Stimulated activated CD4-positive, alpha-beta T cell treated with anti-CD3 and anti-CD28 coated beads, Interleukin-1b, Interleukin-23, amount 100 ng/mL, for 48 hours (primary cell): ENCODE data around the gene RPRD2.
"Not testable (repeated sequence)": the region's sequence is repeated elsewhere in the genome, so short reads cannot be mapped to it uniquely, and the experiment has no call there.

Experiments used
- DNase-seq: peaks from one replicate; pipeline ENCODE4 v3.0.0-alpha.2; 2020

RPRD2 gene

DNA sequence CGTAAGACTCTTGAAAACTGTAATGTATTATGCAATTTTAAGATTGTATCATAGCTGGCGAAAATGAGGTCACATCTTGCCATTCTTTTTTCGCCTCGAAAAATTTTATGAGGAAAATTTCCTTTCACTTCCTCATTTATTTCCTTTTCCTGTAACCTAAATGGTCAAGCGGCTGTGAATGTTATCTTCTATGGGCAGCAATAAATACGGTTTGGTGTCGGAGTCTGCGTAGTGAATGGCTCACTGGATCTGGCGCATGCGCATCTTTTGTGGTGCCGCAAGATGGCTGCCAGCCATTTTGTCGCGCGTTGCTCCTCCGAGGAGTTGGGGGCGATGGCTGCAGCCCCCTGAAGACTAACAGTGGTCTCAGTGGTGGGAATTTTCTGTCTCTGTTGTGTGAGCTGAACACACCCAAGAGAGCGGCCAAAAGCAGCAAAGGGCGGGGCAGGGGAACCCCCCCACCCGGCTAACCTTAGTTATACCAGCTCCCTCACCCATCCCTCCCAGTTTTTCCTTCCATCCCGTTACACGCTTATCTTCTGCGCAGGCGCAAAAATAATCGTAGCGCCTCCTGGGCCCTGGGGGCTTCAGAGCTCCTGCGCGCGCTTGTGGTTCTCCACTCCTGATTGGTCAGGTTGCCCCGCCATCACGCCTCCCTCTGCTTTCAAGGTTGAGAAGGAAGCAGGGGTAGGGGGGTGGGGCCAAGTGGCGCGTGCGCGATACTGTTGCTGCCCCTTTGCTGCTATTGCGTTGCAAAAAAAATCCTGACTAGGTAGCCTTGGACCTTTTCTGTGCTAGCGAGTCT lies at the start of gene RPRD2:
TSS of gene RPRD2 (plus strand) at position 722 of the 805 bp plus-strand sequence. CDS start 568 bp downstream, outside the sequence.
- peak; percentile 100 for DNase-seq

DNA sequence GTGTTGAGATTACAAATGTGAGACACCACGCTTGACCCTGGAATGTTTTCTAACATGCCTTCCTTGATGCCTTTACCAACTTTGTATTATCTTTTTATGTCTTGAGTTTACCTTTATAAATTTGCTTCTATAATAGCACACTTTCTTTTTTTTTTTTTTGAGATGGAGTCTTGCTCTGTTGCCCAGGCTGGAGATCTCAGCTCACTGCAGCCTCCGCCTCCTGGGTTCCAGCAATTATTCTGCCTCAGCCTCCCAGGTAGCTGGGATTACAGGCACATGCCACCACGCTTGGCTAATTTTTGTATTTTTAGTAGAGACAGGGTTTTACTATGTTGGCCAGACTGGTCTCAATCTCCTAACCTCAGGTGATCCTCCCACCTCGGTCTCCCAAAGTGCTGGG lies 49.3 kb upstream of the RPRD2 start:
- DNase-seq: not testable (repeated sequence)

DNA sequence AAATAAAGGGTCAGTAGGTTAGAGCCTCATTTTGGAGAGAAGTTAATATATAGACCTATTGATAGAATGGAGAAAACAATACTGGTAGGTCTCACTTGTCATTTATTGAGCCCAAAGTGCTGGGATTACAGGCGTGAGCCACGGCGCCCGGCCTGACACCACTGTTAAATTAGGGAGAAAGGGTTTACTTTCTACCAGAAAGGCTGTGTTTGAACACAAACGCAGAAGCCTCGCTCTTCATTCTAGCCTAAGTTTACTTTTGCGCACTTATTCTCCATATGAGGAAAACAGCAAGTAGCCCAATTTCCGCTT lies 43.3 kb upstream of the RPRD2 start:
- DNase-seq: no peak

DNA sequence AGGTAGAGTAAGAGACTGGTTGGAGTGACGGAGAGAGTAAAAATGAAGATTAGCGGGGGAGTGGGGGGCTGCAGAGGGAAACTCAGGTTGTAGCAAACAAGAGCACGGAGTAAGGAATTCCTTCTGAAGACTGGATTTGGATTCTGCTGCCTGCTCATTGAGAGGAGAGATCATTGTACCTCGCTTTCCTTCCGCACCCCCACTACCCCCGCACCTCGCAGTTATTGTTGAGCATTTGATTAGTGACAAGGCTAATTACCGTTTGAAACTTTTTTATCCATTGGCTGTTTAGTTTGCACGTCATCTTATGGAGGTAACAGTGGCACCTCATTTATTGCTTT lies 42.2 kb upstream of the RPRD2 start:
- DNase-seq: no peak

DNA sequence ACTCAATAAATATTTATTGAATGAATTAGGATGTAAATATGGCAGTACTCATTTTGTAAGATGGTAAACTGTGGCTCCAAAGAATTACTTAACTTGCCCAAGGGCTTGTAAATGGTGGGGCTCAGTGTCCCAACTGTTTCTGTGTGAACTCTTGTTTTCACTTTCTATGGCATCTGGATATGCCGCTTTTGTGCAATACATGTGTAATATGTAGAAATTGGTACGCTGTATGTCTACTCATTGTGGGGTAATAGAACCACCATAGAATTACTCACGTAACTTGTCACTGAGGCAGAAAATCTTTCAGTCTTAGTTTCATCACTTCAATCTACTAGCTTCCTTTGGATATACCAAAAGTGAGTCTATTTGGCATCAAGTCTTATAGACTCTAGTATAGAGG lies 41.6 kb upstream of the RPRD2 start:
- DNase-seq: peak; percentile 42

DNA sequence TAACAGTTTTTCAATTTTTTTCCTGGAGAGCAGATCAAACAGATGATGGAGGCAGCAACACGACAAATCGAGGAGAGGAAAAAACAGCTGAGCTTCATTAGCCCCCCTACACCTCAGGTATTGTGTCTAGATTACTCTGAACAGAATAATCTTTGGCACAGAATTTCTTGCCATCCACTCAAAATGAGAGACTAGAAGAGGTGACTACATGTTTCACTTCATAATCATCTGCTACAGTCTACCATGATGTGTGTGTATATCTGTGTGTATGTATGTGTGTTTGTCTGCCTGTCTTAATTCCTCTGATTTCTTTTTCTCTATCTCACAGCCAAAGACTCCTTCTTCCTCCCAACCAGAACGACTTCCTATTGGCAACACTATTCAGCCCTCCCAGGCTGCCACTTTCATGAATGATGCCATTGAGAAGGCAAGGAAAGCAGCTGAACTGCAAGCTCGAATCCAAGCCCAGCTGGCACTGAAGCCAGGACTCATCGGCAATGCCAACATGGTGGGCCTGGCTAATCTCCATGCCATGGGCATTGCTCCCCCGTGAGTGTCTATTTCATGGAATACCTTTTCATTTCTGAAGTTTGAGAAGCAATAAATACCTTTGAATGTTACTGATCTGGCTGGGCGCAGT lies 31.2 kb upstream of the RPRD2 start:
- no peak for DNase-seq

DNA sequence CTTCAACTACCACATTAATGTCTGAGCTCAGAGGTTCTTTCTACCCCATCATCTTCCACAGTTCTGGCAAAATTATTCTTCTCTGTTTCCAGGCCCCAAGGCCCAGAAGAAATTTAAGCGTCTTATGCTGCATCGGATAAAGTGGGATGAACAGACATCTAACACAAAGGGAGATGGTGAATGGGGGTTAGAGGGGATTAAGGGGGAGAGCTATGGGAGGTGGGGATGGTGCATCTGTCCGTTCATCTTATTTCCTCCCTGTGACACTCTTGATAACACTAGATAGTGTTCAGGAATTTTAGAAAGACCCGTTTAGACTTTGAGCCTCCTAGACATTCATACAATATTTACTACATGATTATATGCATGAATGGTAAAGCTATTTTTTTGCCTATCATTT lies 17.6 kb upstream of the RPRD2 start:
- no peak for DNase-seq

DNA sequence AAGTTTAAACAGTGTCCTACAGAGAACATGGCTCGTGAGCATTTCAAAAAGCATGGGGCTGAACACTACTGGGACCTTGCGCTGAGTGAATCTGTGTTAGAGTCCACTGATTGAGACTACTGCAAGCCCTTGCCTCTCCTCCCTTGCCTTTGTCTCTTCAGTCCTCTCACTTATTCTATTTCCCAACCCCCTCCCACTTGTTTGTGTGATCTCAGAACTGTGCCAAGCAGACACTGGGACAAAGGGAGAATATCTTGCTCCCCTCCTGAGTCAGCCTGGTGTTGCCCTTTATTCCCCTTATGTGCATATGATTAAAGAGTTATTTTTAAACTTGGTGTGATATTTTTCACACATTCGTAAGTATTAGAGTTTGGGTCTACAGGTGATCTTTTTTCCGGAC lies 11.1 kb upstream of the RPRD2 start:
- no peak for DNase-seq

DNA sequence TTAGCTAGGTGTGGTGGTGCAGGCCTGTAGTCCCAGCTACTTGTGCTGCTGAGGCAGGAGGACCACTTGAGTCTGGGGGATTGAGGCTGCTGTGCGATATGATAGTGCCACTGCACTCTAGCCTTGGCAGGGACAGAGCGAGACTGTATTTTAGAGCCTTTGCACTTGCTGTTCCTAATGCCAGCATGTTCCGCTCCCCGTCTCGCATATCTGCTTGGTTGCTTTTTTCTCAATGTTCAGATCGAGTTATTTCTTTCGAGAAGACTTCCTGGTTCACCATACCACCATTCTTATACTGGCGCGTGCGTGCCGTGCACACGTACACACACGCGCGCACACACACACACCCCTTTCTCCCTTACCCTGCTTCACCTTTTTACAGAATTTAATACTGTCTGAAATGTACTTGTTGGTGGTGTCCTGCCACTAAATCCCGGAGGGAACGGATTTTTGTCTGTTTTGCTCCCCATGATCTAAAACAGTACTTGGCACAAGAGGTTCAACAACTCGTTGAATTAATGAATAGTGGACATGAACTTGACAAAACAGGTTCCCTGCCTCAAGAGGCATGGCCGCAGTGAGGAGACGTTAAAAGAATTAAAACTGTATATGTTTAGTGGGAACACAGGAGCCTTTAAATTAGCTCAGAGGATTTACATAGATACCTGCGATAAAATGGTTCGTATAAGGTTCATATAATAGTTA lies 1.1 kb upstream of the RPRD2 start:
- DNase-seq: peak; percentile 22

DNA sequence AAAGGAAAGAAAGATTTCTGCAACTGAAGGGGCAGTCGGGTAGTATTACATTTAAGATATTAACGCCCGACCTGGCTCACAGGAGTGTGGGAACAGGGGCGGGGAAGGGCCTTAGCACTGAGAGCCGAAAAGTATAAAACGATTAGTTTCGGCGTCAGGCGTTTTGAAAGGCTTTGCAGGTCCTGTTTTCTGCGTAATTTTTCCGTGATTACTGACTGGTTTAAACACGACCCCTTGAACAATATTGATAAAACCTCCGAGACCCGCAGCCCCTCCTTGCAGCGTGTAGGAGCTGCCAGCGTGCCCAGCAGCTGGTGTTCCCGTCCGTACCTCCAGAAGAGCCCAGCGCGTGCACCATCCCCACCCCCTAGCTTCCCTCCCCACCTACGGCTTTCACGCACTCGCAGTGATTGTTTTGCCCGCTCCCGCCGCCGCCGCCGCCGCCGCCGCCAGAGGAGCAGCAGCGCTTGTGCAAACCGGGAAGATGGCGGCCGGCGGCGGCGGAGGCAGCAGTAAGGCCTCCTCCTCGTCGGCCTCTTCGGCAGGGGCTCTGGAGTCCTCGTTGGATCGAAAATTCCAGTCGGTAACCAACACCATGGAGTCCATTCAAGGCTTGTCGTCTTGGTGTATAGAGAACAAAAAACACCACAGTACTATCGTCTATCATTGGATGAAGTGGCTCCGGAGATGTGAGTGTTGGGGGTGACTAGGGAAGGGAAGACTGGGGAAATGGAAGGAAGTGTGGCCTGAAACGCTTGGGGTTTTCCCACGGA lies 470 bp downstream of the RPRD2 start:
- DNase-seq: peak; percentile 87

DNA sequence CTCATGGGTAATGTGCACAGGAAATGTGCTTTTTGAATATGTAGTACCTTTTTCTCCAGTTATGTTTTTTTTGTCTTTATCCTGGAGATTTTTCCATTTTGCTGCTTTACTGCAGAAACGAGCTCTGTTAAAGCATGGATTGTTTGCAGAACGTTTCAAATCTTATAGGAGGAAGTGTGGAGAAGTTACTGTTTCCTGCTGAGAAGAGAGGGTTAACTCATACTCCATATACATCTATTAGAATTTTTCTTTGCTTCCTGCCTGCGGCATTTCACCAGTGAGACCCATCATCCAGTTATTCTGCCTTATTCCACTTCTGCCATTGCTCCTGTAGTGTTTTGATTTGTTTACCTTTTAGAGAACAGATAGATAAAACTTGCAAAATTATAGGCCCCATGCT lies 2.0 kb downstream of the RPRD2 start:
- DNase-seq: no peak

DNA sequence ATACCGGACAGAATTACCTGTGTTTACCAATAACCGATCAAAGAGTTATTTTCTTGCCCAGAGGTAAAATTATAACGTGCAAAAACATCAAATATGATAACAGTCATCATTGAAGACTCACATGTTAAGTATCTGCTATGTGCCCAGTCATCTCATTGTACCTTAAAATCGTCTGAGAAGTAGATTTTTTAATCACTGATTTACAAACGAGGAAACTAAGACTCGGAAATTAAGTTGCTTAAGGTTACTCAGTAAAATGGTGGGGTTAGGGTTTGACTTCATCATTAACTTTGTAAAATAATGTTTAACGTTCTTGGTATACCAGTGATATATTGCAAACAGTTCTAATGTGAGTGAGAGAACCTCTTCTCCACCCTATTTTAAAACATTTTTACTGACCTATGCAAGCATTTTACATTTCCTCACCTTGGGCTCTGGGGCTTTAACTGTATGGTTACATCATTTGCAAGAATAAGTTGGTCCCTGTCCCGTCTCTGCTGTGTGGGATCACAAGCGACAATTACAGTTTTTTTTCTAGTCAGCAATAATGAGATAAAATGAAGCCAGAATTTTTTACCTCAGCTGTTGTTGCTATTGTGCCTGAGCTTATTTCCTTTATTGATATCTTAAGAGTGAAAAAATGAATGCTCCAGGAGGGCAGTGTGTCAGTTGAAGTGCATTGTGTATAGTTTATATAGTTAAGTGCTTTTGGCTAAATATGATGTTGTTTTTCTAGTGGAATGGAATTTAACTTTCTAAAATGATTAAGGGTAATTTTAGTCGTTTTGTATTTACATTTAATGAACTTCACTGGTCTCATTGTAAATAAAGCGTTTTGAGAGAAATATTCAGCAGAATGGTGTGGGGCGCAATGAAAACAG lies 2.7 kb downstream of the RPRD2 start:
- DNase-seq: no peak

DNA sequence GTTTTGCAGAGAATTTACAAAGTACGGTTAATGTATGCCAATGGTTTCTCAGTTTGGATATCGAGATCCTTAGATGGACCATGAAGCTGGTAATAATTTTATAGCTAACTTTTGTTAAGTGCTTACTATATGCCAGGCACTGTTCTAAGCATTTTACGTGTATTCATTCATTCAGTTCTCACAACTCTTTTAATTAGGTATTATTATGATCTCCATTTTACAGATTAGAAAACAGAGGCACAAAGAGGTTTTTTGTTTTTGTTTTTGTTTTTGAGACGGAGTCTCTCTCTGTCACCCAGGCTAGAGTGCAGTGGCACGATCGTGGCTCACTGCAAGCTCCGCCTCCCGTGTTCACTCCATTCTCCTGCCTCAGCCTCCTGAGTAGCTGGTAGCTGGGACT lies 7.2 kb downstream of the RPRD2 start:
- DNase-seq: no peak

DNA sequence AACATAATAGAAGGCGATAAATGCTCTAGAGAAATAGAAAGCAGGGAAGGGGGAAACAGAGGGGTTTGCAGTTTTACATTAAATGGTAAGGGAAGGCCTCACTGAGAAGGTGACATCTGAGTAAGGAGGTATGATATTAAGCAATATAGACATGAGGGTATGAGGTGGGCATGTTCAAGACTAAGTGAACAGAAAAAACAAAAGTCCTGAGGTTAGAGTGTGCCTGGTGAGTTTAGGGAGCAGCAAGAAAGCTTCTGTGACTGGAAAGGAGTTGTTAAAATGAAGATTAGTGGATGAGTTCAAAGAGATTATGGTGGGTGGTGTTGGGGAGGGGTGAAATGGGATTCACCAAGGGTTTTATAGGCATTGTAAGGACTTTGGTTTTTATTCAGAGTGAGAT lies 8.6 kb downstream of the RPRD2 start:
- no peak for DNase-seq

DNA sequence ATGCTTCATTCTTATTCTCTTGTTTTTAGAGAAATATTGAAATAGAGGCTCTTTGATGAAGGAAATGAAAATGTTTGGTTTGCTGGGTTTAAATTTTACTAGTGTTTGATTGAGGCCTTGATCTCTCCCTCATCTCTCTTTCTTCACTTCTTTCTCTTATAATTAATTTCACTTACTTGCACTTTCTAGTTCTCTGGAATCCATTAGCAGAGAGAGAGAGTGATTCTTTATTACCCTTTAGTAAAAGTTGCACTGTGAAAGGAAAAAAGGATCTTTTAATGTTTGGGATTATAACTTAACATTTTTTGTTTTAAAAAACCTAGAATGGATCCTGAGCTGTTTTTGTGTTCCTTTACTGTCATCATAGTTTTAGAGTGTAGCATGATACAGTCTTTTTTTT lies 12.2 kb downstream of the RPRD2 start:
- DNase-seq: no peak

DNA sequence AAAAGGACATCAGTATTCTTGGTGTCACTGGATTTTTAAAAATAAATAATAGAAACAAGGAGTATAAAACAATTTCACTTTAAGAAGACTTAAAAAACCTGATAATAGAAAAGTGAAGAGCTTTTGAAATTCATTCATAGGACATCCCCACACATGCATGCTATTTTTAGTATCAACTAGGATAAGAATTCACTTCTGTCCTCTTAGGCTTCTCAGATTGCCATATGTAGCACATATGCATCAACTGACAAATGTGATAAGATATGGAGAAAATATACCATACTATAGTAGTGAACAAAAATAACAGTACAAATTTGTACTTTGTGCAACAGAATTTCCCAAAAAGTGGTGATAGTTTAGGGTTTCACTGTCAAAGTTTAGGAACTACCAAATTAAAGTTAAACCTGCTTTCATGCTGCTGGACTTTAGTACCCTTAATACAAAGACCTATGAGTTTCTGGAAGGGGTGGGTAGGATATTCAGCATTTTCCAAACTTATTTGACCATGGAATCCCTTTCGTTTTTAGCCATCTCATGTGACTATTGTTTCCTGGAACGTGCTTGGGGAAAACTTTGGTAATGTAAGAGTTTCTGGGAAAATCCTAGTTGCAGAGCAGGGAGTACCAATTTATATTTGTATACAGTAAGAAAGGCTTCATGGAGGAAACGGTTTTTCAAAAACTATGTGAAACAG lies 19.8 kb downstream of the RPRD2 start:
- no peak for DNase-seq

DNA sequence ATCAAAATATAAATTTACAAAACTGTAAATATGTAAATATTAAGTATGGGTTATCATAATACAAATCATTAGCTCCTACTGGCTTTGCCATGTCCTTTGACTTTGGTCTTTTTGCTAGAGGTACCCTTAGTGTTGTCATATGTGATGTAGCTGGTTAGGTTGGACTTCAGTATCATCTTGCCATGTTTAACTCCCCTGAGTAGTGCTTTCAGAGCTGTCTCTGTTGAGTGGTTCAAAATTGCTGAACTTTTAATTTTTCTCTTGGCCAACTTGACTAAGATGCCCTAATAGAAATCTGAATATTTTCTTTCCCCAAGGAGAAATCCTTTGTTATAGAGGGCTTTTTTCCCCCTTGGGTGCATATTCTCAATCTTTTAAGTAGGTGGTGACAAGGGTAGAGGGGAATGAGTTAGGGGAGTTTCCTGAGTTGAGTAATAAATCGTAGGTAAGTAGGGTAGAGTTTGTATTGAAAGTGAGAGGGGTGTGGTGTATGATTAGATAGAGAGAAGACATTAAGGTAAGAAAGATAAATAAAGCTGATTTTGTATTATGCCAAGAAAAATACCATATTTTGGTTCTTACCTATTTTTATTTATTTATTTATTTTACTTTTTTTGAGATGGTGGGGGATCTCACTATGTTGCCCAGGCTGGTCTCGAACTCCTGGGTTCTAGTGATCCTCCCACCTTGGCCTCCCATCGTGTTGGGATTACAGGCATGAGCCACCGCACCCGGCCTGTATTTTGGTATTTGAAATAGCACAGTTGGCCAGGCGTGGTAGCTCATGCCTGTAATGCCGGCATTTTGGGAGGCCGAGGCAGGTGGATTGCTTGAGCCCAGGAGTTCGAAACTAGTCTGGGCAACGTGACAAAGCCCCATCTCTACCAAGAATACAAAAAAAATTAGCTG lies 21.8 kb downstream of the RPRD2 start:
- no peak for DNase-seq

DNA sequence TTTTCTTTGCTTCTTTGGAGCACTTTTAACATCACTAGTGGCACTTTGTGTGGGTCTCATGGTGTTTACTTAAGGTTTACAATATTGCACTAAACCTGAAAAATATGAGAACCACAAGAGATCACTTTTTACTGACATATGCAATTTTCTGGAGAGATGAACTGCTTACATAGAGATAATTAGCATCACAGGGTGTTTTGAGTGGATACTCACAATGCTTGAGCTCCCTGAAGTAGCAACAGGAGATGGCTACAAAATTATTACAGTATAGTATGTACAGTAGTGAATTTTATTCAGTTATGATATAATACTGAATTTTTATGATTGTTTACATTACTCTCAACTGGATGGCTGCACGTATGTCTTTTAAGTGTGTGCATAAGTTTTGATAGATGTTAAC lies 22.6 kb downstream of the RPRD2 start:
- no peak for DNase-seq

DNA sequence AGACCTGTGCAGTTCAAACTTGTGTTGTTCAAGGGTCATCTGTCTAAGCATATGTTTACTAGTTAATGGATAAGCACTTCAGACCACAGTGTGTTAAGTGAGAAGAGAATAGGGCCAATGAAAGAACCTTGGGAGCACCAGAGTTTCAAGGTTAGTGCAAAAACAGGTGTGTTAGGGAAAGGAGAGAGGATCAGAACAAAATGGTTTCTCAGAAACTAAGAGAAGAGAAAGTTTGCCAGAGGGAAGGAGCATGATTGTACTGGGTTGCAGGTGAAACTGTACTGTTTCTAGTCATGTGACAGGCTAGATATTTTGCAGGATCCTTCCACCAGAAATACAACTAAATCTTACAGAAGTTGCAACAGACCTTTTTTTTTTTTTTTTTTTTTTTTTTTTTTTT lies 23.3 kb downstream of the RPRD2 start:
- no peak for DNase-seq

DNA sequence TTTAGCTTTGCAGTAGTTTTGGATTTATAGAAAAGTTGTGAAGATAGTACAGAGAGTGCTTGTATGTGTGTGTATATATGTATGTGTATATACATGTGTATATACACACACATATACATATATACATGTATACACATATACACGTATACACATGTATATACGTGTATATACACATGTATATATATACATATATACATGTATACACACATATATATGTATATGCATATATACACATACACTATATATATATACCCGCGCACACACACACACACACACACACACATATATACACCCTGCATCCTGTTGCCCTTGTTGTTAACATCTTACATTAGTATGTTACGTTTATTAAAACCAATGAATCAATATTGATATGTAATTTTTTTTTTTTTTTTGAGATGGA lies 24.3 kb downstream of the RPRD2 start:
- DNase-seq: no peak

DNA sequence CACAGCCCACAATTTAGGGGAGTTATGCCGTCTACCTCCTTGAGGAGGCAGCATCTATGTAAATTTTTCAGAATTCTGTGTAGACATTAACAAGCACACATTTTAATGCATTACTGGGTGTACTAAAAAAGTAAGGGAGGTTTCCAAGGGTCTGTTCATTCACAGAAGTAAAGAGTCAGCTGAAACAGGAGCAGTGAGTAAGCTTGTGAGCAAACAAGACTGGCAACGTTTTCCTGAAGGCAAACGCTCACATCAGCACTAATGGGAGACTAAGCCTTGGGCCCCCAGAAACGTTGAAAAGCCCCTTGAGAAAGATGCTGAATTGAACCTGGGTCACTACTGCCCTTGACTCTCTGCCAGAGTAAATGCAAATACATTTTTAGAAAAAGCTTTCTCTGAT lies 25.7 kb downstream of the RPRD2 start:
- no peak for DNase-seq
